ENCODE results near the gene SPOCK1.

- TF ChIP-seq POLR2AphosphoS5 (IDR thresholded peaks at IDR 0.05; ENCODE audit: low read depth) (no peak), CTCF (IDR thresholded peaks at IDR 0.05; ENCODE audit: insufficient read depth, low read length) (no peak)
These were observed 384.6 kb downstream of the SPOCK1 start for GRCh38 chr5:137114529-137114928.

All from HL-60 (cell line).